Chondrocyte (in vitro differentiated cells): ENCODE results near the gene LRRN4. TPM values are rescaled to one million over a fixed set of nuclear protein-coding genes. Genes with fewer than 3 reads are reported as not detected.

Source experiments
- DNase-seq: peaks from one replicate; pipeline ENCODE4 v3.0.0; 2021; ENCODE audit warnings: mixed read lengths, low spot score
- H3K27ac Mint-ChIP-seq: one replicate; pipeline ENCODE4 v1.8.0; 2021; ENCODE audit warnings: mild to moderate bottlenecking, moderate library complexity, mixed read lengths; ENCODE audit not compliant: unreplicated experiment
- H3K27me3 Mint-ChIP-seq: 2 replicates; pipeline ENCODE4 v1.8.0; 2021; ENCODE audit warnings: low read depth, mixed read lengths
- H3K36me3 Mint-ChIP-seq: 2 replicates; pipeline ENCODE4 v1.8.0; 2021; ENCODE audit warnings: low read depth, mixed read lengths
- H3K4me1 Mint-ChIP-seq: 2 replicates; pipeline ENCODE4 v1.8.0; 2021; ENCODE audit warnings: low read depth, mild to moderate bottlenecking, mixed read lengths
- H3K4me3 Mint-ChIP-seq: one replicate; pipeline ENCODE4 v1.8.0; 2021; ENCODE audit warnings: mild to moderate bottlenecking, moderate library complexity, mixed read lengths; ENCODE audit not compliant: unreplicated experiment
- H3K9me3 Mint-ChIP-seq: 2 replicates; pipeline ENCODE4 v1.8.0; 2021; ENCODE audit warnings: low read depth, mixed read lengths
- CTCF ChIP-seq: fragments of 200-600 bp; sonication (generic); IDR thresholded peaks from 2 replicates; pipeline ENCODE4 v1.5.0; 2021; ENCODE audit warnings: antibody characterized with exemption, mild to moderate bottlenecking, moderate library complexity
- total RNA-seq: library from RNA; stranded (reverse); gene quantifications from 3 replicates; pipeline ENCODE4 v1.2.1, GENCODE V29; 2021

The LRRN4 gene
- total RNA-seq, 1 donor from 2014 or later, result not detected

- TF ChIP-seq CTCF, result no peak
- peaks cover 31% of the 10 kb centered on the region for H3K36me3 Mint-ChIP-seq
- H3K9me3 Mint-ChIP-seq, result no peaks in the 10 kb centered on the region
- no peaks in the 10 kb centered on the region for H3K4me1 Mint-ChIP-seq
- DNase-seq, result no peak
- H3K4me3 Mint-ChIP-seq, result no peak overlapping the region
- H3K27me3 Mint-ChIP-seq, result no peaks in the 10 kb centered on the region
- no peak overlapping the region for H3K27ac Mint-ChIP-seq
Observed at GRCh38 chr20:6040958-6041807, 12.7 kb downstream of the LRRN4 start.

- DNase-seq, result no peak
- H3K27me3 Mint-ChIP-seq, result no peaks in the 10 kb centered on the region
- H3K4me1 Mint-ChIP-seq, result no peaks in the 10 kb centered on the region
- H3K27ac Mint-ChIP-seq, result no peak overlapping the region
- TF ChIP-seq CTCF, result no peak
- no peak overlapping the region for H3K4me3 Mint-ChIP-seq
- no peaks in the 10 kb centered on the region for H3K9me3 Mint-ChIP-seq
- H3K36me3 Mint-ChIP-seq, result peaks cover 31% of the 10 kb centered on the region
Observed at GRCh38 chr20:6040540-6040939, 13.3 kb downstream of the LRRN4 start.

- TF ChIP-seq CTCF, result no peak
- H3K4me3 Mint-ChIP-seq, result no peak overlapping the region
- peaks cover under 1% of the 10 kb centered on the region for H3K4me1 Mint-ChIP-seq
- DNase-seq, result no peak
- H3K9me3 Mint-ChIP-seq, result no peaks in the 10 kb centered on the region
- no peak overlapping the region for H3K27ac Mint-ChIP-seq
- H3K27me3 Mint-ChIP-seq, result no peaks in the 10 kb centered on the region
- peaks cover 33% of the 10 kb centered on the region for H3K36me3 Mint-ChIP-seq
Observed at GRCh38 chr20:6039766-6040165, 14.1 kb downstream of the LRRN4 start.

GRCh38 chr20:6038256-6038655, 15.6 kb downstream of the LRRN4 start:
- TF ChIP-seq CTCF, result no peak
- no peak for DNase-seq
- Mint-ChIP-seq H3K27ac (no peak overlapping the region), H3K9me3 (no peaks in the 10 kb centered on the region), H3K4me1 (peaks cover 10% of the 10 kb centered on the region), H3K27me3 (no peaks in the 10 kb centered on the region), H3K36me3 (peaks cover 41% of the 10 kb centered on the region), H3K4me3 (no peak overlapping the region)

- Mint-ChIP-seq H3K27ac (no peak overlapping the region), H3K27me3 (no peaks in the 10 kb centered on the region), H3K9me3 (no peaks in the 10 kb centered on the region), H3K36me3 (peaks cover 41% of the 10 kb centered on the region), H3K4me3 (no peak overlapping the region), H3K4me1 (peaks cover 10% of the 10 kb centered on the region)
- no peak for DNase-seq
- no peak for TF ChIP-seq CTCF
Observed at GRCh38 chr20:6037082-6037481, 16.8 kb downstream of the LRRN4 start.
